ENCODE results near the gene HSD17B1. TPM values are rescaled to one million over a fixed set of nuclear protein-coding genes. Genes with fewer than 3 reads are reported as not detected.

The HSD17B1 gene
- total RNA-seq, 1 donor from 2014 or later = 1.6 TPM

- DNase-seq (ENCODE audit: low spot score in 2 of 2) (no peak), FAIRE-seq (no peak)
Observed at GRCh38 chr17:42564815-42565522, 12.2 kb downstream of the HSD17B1 start.

- FAIRE-seq = no peak
- DNase-seq (ENCODE audit: low spot score in 2 of 2) = no peak
Observed at GRCh38 chr17:42565523-42566214, 12.9 kb downstream of the HSD17B1 start.

DNA sequence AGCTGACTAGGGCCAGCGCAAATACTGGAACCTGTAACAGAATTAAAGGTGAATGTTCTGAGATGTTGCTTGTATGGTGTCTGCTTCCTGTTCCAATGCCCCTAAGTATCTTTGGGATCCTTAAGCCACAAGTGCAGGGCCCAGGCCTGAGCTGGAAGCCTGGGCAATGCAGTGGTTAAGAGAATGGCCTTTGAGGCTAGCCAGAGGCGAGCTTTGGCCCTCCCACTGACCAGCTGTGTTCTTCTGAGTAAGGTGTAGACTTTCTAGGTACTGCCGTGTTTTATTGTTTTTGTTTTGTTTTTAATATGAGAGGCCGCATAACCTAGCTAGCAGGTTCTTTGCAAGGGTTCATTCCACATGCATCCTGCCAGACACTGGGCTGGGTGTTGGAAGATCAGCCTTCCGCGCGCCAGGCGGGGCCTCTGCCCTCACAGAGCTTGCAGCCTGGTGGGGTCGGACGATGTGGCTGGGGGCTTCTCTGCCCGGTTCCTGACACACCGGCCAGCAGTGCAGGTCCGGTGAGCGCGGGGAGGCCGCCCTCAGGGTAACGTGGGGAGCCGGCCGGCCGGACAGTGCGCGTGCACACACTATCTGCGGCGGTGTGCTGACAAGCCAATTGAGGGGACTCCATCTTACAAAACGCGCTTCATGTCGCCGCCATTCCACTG lies 13.6 kb downstream of the HSD17B1 start:
- FAIRE-seq (no peak), DNase-seq (ENCODE audit: low spot score in 2 of 2) (no peak)

DNA sequence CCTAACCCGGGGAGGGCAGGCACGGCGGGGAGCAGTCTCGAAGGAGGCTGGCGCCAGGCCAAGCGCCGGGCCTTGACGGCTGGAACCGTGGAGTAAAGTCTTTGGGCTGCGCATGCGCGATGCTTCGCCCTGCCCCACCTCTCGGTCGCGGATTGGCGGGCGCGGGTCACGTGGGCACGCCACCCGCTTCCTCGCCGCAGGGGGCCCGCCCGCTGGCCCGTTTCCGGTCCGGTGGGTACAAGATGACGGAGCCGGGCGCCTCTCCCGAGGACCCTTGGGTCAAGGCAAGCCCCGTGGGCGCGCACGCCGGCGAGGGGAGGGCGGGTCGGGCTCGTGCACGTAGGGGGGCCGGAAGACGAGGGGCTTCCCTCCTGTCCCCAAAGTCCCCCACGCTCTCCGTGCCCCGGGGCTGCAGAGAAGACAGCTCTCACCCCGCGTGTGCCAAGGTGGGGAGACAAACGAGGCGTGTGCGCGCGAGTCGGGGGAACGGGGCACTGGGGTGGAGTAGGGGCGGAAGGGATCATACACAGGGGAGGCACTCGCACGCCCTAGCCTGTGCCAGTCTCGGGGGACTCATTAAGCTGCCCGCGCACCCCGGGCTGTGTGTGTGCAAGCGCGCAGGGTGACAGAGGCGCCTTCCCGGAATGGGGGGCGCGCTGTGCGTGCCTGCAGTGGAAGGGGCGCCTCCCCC lies 14.3 kb downstream of the HSD17B1 start, which contains the start of gene MLX:
TSS of gene MLX (plus strand) at position 218 of the 691 bp plus-strand sequence. CDS start at position 243, 25 bp downstream.
- DNase-seq (ENCODE audit: low spot score in 2 of 2) (peak; percentile 98 to 99), FAIRE-seq (no peak)

- FAIRE-seq (no peak), DNase-seq (ENCODE audit: low spot score in 2 of 2) (no peak)
Observed at GRCh38 chr17:42568341-42569111, 15.8 kb downstream of the HSD17B1 start.

- no peak for FAIRE-seq
Observed at GRCh38 chr17:42571435-42572225, 18.9 kb downstream of the HSD17B1 start.

GRCh38 chr17:42573095-42573494 lies 20.4 kb downstream of the HSD17B1 start:
- DNase-seq (ENCODE audit: low spot score in 2 of 2) = no peak
- no peak for FAIRE-seq

More at GRCh38 chr17:42571435-42572225, 18.9 kb downstream of the HSD17B1 start:
- DNase-seq (ENCODE audit: low spot score in 2 of 2) = no peak

- FAIRE-seq (no peak), DNase-seq (ENCODE audit: low spot score in 2 of 2) (no peak)
Observed at GRCh38 chr17:42574463-42574862, 21.7 kb downstream of the HSD17B1 start.

DNA sequence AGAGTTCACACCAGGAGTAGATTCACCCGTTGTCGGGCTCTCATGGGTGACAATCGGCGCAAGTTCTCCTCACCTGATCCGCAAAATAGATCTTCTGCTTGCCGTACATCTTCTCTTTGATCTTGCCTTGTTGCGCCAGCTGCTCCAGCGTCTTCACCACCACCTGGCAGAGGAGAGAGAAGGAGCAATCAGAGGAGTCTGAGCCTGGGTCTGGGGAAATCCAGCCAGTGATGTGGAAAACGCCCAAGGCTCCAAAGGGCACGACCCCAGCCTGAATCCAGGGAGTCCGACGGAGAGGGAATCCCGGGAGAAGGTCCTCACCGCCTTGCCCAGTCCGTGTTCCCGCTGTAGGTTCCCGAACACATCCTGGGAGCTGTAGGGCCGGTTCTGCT lies 24.4 kb downstream of the HSD17B1 start:
- FAIRE-seq (no peak), DNase-seq (ENCODE audit: low spot score in 2 of 2) (no peak)

- no peak for FAIRE-seq
- peak; percentile 90 to 99 for DNase-seq (ENCODE audit: low spot score in 2 of 2)
Observed at GRCh38 chr17:42577532-42578281, 25.0 kb downstream of the HSD17B1 start, which contains the start of gene PSMC3IP. Gene PSMC3IP, minus strand, starts transcription at chr17:42577729. Its CDS starts 43 bp downstream, at chr17:42577686.

DNA sequence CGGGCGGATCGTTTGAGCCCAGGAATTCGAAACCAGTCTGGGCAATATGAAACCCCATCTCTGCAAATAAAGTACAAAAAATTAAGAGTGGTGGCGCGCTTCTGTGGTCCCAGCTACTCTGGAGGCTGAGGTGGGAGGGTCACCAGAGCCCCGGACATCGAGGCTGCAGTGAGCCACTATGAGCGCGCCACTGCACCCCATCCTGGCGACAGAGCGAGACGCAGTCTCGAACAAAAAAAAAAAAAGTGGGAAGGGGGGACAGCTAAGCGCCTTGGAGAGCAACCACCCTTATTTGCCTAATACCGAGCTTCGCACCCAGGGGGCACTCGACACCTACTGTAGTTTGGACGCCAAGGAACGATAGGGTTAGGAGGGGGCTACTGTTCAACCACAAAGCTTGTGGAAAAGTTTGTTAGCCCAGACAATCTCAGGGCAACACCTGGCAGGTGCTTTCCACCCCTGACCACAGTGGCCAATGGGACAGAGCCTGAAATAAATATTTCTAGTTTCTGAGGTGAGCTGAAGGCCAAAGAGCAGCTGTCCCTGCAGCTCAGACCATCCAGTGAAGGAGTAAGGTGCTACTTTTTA lies 25.7 kb downstream of the HSD17B1 start:
- FAIRE-seq = no peak
- DNase-seq (ENCODE audit: low spot score in 2 of 2) = peak; percentile 70 to 82

- DNase-seq (ENCODE audit: low spot score in 2 of 2) (no peak), FAIRE-seq (no peak)
Observed at GRCh38 chr17:42579794-42580551, 27.2 kb downstream of the HSD17B1 start.

GRCh38 chr17:42581744-42582270 lies 29.1 kb downstream of the HSD17B1 start:
- no peak for FAIRE-seq
- DNase-seq (ENCODE audit: low spot score in 2 of 2) = no peak

GRCh38 chr17:42584880-42585279 lies 32.2 kb downstream of the HSD17B1 start:
- FAIRE-seq (no peak), DNase-seq (ENCODE audit: low spot score in 2 of 2) (no peak)

DNA sequence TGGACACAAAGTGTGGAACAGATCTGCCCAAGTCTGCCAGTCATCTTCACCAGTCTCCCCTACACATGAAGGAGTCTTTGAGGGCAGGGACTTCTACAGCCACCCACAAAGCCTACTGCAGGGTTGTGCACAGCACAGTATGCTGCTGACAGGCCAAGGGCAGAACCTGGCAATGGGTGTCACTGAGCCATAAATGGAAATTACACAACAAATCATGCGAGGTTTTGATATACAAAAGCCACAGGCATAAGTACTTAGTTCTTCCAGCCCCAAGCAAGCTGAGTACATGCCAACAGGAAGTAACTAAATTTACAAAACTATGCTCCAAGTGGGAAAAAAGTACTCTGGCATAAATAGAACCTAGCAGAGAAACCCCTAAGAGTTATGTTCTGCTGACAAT lies 32.6 kb downstream of the HSD17B1 start:
- no peak for DNase-seq (ENCODE audit: low spot score in 2 of 2)
- FAIRE-seq = no peak

- FAIRE-seq (no peak), DNase-seq (ENCODE audit: low spot score in 2 of 2) (no peak)
Observed at GRCh38 chr17:42586514-42587230, 33.9 kb downstream of the HSD17B1 start.

Measured in frontal cortex (tissue), 4 donors.